Subcutaneous adipose tissue (tissue), 4 donors: Measurements from ENCODE around the gene GNAQ. TPM values are rescaled to one million over a fixed set of nuclear protein-coding genes. Genes with fewer than 3 reads are reported as not detected.

Source experiments
- CTCF ChIP-seq: fragments of 450-650 bp; IDR thresholded peaks from one replicate; pipeline ENCODE4 v1.5.1; 2016; ENCODE audit warnings: low read depth, mild to moderate bottlenecking, control low read depth, antibody characterized with exemption, moderate library complexity
- total RNA-seq, 4 donors: library from RNA; depleted of rRNA; stranded (reverse); fragments of >200 nt; gene quantifications; one replicate each; pipeline ENCODE4 v1.1.0, GENCODE V29; 2016

Gene GNAQ
- total RNA-seq, 4 donors from 2014 or later: 41.8 to 100 (median 45.5) TPM

- TF ChIP-seq CTCF: no peak
These were observed 199.0 kb downstream of the GNAQ start for GRCh38 chr9:77832639-77833038.

GRCh38 chr9:77831781-77832180 is 199.8 kb downstream of the GNAQ start:
- TF ChIP-seq CTCF: no peak

- TF ChIP-seq CTCF: no peak
These were observed 200.9 kb downstream of the GNAQ start for GRCh38 chr9:77830618-77831285.

DNA sequence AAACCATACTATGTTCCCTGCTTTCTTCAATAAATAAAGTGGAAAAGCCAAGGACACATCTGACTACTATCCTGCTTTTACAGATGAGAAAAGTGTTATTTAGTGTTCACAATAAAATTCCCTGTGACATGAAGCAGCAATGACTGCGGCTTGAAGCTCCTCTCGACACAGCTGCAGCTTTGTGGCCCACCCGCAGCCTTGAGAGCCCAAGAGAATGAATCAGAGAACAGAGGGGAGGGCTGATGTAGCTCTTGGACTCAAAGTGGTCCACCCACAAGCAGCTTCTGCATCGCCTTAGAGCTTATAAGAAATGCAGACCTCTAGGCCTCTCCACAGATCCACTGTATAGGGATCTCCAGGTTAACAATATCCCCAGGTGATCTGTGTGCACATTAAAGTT is 202.2 kb downstream of the GNAQ start:
- TF ChIP-seq CTCF: no peak

DNA sequence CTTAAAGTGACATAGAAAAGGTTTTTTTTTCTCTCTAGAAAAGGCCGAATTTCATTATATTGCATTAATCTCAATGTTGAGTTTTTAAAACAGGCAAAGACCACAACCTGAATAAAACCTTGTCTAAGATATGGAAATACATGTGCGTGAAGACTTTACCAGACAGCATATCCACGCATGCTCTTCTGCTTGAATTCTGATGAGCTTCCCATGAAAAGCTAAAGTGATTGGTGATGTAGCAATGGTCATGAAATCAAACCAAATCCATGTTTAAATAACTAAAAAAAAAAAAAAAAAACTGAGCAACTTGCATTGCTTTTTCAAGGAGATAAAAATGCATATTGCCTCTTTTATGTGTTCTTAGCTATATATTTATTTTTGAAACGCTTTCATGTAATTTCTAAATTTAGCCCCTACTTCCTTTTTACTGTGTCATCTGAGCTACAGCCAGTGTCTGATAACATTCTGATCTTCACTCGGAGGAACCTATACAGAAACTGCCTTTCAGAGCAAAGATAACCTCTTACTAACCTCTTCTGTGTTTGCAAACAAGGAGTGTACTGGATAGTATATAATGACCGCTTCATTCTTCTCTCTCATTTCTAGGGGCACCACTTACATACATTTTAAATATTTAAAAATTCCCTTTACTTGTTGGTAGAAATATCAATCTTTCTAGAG is 204.4 kb downstream of the GNAQ start:
- no peak for TF ChIP-seq CTCF

DNA sequence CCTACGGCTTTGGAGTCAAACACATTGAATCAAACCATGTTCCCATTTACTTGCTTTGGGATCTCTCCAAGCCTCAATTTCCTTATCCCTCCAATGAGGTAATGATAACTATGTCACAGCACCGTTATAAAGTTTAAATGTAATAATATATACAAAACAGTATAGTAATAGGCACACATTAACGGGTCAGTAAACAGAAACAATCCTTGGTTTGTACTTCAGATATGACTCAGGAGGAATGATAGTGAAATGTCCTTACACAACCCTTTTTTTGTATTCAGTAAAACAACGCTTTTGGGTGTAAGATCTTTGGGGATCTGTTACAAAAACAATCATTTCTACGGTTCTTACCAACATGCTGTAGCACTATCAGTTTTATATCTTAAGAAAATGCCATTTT is 205.0 kb downstream of the GNAQ start:
- TF ChIP-seq CTCF: no peak

- TF ChIP-seq CTCF: no peak
These were observed 205.5 kb downstream of the GNAQ start for GRCh38 chr9:77826116-77826515.
